HG03469 (cell line): Measurements from ENCODE around the gene FBXL16.

Experiments
- ATAC-seq: cut with Tn5 transposase; IDR thresholded peaks from one replicate; pipeline ENCODE4 v1.9.1; 2021; ENCODE audit warnings: mild to moderate bottlenecking, moderate library complexity, moderate number of reproducible peaks; ENCODE audit not compliant: unreplicated experiment

FBXL16 gene

GRCh38 chr16:679814-680624 lies 25.6 kb downstream of the FBXL16 start, which contains the start of gene STUB1:
STUB1 (plus strand) TSS chr16:680410; CDS start chr16:680526, 116 bp downstream.
- peak; percentile 23 for ATAC-seq

DNA sequence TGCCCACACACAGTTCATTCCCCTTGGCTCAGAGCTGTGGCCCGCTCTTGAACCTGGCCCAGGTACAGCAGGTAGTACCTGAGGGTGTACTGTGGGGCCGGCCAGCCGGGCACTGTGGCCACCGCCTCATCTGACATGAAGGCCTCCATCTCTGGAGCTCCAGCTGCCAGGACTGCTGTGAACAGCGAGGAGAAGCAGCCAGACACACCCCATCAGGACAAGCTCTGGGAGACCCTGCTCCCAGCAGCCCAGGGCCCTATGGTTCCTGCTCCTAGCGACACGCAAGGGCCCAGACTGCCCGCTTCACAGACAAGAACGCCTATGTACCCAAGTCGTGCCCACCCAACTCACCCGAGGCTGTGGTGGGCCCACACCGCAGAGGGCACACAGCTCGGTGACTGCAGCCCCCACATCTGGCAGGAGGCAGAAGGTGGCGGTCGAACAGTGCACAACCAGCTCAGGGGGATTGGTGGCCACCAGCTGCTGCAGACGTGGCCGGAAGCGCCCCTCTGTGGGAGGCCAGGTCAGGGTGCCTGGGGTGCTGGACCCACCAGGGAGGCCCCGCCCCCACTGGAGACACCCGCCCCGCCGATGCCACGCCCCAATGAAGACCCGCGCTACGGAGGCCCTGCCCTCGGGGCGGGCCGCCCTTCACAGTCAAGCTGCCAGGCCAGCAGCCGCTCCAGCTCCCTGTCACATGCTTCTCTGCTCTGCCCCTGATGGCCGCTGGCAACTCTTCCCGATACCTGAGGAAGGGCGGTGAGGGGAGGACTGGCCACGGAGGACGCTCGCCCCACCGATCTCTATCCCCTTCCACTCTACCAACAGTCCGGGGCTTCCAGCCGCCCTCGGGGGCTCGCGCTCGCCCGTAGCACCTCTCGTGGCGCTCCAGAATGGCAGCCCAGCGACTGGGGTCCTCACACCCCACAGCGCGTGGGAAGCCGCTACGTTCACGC lies 26.5 kb downstream of the FBXL16 start:
- no peak for ATAC-seq

GRCh38 chr16:678209-678857 lies 27.3 kb downstream of the FBXL16 start:
- no peak for ATAC-seq

DNA sequence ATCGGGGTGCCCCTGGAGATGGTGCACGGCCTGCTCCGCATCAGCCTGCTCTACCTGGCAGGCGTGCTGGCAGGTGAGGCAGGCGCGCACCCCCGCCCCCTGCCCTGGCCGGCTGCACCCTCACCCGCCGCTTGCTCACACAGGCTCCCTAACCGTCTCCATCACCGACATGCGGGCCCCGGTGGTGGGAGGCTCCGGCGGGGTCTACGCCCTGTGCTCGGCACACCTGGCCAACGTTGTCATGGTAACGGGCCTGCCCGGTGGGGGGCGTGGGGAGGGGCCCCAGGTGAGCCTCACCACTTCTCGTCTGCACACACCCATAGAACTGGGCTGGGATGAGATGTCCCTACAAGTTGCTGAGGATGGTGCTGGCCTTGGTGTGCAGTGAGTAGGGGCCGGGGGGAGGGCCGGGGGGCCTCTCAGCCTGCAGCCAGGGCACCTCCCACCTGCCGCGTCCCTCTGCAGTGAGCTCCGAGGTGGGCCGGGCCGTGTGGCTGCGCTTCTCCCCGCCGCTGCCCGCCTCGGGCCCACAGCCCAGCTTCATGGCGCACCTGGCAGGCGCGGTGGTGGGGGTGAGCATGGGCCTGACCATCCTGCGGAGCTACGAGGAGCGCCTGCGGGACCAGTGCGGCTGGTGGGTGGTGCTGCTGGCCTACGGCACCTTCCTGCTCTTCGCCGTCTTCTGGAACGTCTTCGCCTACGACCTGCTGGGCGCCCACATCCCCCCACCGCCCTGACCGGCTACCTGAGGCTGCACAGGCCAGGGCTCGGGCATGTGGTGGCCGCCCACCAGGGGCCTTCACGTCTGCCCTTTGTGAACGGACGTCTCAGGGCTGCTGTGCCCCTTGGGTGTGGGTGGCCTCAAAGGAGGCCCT lies 28.0 kb downstream of the FBXL16 start:
- ATAC-seq: no peak

DNA sequence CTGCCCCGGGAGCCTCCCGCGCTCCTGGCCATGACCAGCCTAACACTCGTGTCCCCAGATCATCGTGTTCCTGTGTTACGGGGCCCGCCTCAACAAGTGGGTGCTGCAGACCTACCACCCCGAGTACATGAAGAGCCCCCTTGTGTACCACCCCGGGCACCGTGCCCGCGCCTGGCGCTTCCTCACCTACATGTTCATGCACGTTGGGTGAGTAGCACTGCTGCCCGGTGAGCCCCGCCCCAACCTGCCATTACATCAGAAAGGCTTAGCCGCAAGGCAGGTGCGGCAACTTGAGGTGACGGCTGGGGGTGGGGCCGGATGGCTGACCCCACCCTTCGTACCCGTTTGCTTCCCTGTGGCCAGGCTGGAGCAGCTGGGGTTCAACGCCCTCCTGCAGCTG lies 28.7 kb downstream of the FBXL16 start:
- ATAC-seq: no peak

- ATAC-seq: no peak
Observed at GRCh38 chr16:676565-676902, 29.1 kb downstream of the FBXL16 start.

GRCh38 chr16:675884-676564 lies 29.6 kb downstream of the FBXL16 start:
- ATAC-seq: no peak

- no peak for ATAC-seq
Observed at GRCh38 chr16:674968-675883, 30.4 kb downstream of the FBXL16 start, which contains the start of gene RHBDL1. RHBDL1 (plus strand) TSS chr16:675671; CDS start chr16:675791, 120 bp downstream.

GRCh38 chr16:674214-674881 lies 31.3 kb downstream of the FBXL16 start:
- ATAC-seq: no peak

DNA sequence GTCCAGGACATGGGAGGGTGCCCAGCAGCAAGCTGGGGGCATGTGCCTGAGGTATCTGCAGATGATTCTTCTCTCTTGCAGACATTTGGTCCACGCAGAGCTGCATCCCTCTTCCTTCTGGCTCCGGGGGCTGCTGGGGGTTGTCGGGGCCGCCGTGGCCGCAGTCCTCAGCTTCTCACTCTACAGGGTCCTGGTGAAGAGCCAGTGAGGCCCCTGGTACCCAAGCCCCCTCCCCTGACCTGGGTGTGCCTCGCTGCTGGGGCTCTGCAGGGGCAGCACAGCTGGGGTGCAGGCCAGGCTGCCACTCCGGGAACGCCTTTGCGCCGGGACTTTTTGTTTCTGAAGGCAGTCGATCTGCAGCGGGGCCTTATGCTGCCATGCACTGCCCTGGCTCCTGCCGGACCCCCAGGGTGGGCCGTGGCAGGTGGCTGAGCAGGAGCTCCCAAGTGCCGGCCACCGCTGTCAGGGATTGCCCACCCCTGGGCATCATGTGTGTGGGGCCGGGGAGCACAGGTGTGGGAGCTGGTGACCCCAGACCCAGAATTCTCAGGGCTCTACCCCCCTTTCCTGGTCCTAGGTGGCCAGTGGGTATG lies 32.1 kb downstream of the FBXL16 start:
- no peak for ATAC-seq

DNA sequence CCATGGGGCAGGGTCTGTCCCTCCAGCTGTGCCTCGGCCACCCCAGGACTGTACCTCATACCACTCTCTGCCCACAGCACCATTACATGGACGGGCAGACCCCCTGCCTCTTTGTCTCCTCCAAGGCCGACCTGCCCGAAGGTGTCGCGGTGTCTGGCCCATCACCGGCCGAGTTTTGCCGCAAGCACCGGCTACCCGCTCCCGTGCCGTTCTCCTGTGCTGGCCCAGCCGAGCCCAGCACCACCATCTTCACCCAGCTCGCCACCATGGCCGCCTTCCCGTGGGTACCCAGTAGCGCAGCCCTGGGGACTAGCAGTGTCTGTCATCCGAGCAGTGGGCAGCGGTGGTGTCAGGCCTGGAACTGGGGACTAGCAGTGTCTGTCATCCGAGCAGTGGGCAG lies 32.8 kb downstream of the FBXL16 start:
- no peak for ATAC-seq

DNA sequence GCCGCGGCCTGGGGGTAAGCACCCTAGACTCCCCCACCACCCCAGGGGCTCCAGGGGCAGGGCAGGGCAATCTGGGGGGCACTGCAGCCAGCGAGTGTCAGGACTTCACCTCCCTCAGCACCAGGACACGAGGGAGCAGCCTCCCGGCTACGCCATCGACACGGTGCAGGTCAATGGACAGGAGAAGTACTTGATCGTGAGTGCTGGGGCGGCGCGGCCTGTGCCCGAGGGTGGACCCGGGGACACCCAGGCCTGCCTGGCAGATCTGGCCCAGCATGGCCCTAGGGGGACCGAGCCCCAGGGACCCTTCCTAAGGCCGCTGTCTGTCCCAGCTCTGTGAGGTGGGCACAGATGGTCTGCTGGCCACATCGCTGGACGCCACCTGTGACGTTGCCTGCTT lies 33.2 kb downstream of the FBXL16 start:
- ATAC-seq: no peak

DNA sequence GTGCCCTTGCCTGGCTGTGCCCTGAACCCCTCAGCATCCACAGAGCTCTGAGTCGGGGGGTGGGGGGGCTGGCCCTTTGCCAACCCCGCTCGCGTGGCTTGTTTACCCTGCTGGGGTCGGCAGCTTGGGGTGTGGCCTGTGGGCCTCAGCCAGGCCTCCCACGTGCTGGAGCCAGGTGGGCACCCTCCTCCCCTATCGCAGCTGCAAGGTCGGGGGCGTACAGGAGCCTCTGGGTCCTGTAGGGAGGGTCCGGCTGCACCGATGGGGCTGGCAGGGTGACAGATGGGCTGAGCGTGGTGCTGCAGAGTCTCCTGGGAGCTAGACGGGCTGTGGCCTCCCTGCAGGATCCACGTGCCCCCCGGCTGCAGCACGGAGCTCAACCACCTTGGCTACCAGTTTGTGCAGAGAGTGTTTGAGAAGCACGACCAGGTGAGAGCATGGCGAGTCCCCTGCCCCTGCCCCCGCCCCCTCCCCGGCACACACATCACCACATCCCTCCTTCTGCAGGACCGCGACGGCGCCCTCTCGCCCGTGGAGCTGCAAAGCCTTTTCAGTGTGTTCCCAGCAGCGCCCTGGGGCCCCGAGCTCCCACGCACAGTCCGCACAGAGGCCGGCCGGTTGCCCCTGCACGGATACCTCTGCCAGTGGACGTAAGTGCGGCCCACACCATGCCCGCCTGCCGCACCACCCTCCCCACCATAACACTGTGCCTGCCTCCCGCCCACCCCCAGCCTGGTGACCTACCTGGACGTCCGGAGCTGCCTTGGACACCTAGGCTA lies 34.1 kb downstream of the FBXL16 start:
- no peak for ATAC-seq

DNA sequence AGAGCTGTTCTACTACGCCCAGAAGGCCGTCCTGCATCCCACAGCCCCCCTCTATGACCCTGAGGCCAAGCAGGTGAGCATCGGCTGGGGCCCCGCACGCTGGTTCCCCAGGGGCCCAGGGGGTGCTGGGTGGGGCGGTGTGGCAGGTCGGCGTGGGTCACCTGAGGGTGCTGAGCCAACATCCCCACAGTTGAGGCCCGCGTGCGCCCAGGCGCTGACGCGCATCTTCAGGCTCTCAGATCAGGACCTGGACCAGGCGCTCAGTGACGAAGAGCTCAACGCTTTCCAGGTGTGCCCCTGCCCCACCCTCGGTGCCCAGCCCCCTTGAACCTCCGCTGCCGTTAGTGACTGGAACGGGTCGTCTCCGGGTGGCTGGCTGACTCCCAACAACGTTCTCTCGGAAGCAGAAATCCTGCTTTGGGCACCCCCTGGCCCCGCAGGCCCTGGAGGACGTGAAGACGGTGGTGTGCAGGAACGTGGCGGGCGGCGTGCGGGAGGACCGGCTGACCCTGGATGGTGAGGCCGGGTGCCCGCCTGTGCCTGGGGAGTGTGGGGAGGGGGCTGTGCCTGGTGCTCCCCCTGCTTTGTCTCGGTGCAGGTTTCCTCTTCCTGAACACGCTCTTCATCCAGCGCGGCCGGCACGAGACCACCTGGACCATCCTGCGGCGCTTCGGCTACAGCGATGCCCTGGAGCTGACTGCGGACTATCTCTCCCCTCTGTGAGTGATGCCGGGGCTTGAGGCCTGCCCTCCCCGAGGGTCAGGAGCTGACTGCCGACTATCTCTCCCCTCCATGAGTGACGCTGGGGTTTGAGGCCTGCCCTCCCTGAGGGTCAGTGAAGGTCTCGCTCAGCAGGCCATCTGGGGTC lies 34.9 kb downstream of the FBXL16 start:
- ATAC-seq: no peak

DNA sequence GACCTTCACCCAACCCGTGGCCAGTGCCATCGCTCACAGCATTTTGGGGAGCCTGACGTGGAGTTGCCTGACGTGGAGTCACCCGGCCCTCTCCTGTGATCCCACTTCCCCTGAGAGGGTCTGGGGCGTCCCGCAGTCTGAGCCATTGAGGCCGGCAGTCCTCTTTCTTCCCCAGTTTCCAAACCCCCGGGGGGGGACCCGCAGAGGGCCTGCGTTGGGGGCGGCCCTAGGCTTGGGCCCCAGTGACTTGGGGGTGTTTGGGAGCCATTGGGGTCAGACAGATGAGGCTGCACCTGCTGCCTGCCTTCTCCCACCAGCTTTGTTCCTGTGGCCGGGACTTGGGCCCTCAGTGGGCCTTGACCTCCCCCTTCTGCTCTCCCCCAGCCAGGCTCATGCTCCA lies 35.9 kb downstream of the FBXL16 start:
- no peak for ATAC-seq
